ENCODE measurements around the gene SRRM3. TPM values are rescaled to one million over a fixed set of nuclear protein-coding genes. Genes with fewer than 3 reads are reported as not detected.
"Not testable (repeated sequence)": the region's sequence is repeated elsewhere in the genome, so short reads cannot be mapped to it uniquely, and the experiment has no call there.

The SRRM3 gene
- total and polyA plus RNA-seq, 3 donors from 2014 or later: 7.8 to 8.4 (median 8.3) TPM

DNA sequence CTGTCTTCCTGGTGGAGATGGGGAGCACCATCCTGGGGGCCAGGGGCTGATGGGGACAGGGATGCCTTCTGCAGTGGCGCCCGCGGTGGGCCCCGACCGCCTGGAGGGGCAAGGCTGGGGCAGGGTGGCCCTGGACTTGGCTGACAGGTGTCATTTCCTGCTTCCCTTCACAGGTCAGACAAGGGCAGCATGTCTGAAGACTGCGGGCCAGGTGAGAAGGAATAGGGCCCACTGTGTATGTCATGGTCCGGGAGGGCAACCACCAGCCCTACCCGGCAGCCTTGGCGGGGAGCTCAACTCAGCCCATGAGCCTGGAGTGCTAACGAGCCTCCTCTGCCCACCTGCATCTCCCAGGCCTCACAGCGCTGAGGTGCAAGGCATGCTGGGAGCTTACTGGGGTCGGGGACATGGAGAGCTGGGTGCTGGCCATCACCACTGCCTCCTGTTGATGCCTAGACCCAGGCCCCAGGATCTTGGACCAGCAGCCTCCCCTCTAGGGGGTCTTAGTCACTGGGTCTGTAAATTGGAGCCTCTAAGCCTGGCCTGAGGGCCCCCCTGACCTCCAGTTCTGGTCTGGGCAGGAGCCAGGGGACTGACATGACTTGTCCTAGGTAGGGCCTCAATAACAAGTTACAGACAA lies 28.0 kb upstream of the SRRM3 start:
- DNase-seq: no peak
- no peaks in the 10 kb centered on the region for H3K4me1 ChIP-seq
- H3K36me3 ChIP-seq (ENCODE audit: low read depth, missing control alignments): no peaks in the 10 kb centered on the region
- no peak overlapping the region for H3K4me3 ChIP-seq
- no peaks in the 10 kb centered on the region for H3K9me3 ChIP-seq
- no peaks in the 10 kb centered on the region for H3K27me3 ChIP-seq
- H3K27ac ChIP-seq: no peak overlapping the region
- TF ChIP-seq, protein P1, sequence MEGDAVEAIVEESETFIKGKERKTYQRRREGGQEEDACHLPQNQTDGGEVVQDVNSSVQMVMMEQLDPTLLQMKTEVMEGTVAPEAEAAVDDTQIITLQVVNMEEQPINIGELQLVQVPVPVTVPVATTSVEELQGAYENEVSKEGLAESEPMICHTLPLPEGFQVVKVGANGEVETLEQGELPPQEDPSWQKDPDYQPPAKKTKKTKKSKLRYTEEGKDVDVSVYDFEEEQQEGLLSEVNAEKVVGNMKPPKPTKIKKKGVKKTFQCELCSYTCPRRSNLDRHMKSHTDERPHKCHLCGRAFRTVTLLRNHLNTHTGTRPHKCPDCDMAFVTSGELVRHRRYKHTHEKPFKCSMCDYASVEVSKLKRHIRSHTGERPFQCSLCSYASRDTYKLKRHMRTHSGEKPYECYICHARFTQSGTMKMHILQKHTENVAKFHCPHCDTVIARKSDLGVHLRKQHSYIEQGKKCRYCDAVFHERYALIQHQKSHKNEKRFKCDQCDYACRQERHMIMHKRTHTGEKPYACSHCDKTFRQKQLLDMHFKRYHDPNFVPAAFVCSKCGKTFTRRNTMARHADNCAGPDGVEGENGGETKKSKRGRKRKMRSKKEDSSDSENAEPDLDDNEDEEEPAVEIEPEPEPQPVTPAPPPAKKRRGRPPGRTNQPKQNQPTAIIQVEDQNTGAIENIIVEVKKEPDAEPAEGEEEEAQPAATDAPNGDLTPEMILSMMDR (IDR thresholded peaks at IDR 0.05): no peak
- no peak for TF ChIP-seq POLR2A (IDR thresholded peaks at IDR 0.05)
- 85 to 96% methylated on average over 6 to 12 of the region's 12 CpGs for WGBS, 2 donors
- intact Hi-C loops (cut with DNase I; ENCODE audit: low total_unique reads): loop anchor here (10.0 kb wide), 1 partner anchor 101 kb away; no protein-coding TSS in a partner anchor

GRCh38 chr7:76176951-76177350 lies 24.7 kb upstream of the SRRM3 start:
- H3K4me1 ChIP-seq; H3K36me3 ChIP-seq (ENCODE audit: low read depth, missing control alignments); DNase-seq; H3K9me3 ChIP-seq; H3K27ac ChIP-seq; H3K4me3 ChIP-seq; H3K27me3 ChIP-seq: not testable (repeated sequence)
- intact Hi-C loops (cut with DNase I; ENCODE audit: low total_unique reads): loop anchor here (10.0 kb wide), 1 partner anchor 98 kb away; no protein-coding TSS in a partner anchor
- WGBS, 2 donors: 87 to 93% methylated on average over 4 to 11 of the region's 11 CpGs

DNA sequence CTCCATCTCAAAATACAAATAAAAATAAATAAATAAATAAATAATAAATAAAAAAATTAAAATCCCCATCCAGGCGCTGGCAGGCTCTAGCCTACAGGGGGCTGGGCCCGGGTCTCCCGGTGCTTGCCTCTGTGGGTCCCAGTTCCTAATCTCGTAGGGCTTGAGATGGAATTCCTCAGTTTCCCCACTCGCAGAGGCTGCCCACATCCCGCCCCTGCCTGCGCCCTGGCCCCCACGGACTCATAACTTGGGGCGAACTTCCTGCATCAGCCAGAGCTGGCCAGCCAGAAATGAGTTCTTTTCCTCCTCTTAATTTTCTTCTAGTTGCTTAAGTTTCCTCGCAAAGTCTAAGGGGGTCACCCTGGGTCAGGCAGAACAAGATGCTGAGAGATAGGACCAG lies 22.0 kb upstream of the SRRM3 start:
- no peak overlapping the region for H3K27ac ChIP-seq
- no peaks in the 10 kb centered on the region for H3K27me3 ChIP-seq
- no peak overlapping the region for H3K4me3 ChIP-seq
- intact Hi-C loops (cut with DNase I; ENCODE audit: low total_unique reads): loop anchor here (10.0 kb wide), 1 partner anchor 95 kb away; no protein-coding TSS in a partner anchor
- H3K36me3 ChIP-seq (ENCODE audit: low read depth, missing control alignments): no peaks in the 10 kb centered on the region
- DNase-seq: no peak
- TF ChIP-seq POLR2A (IDR thresholded peaks at IDR 0.05): no peak
- TF ChIP-seq, protein P1 (IDR thresholded peaks at IDR 0.05): no peak
- WGBS, 2 donors: 94% methylated on average over 10 of the region's 10 CpGs
- H3K4me1 ChIP-seq: no peaks in the 10 kb centered on the region
- no peaks in the 10 kb centered on the region for H3K9me3 ChIP-seq

GRCh38 chr7:76182225-76182960 lies 19.3 kb upstream of the SRRM3 start:
- Histone ChIP-seq H3K27ac (no peak overlapping the region), H3K27me3 (no peaks in the 10 kb centered on the region), H3K9me3 (no peaks in the 10 kb centered on the region), H3K4me1 (no peaks in the 10 kb centered on the region), H3K4me3 (no peak overlapping the region), H3K36me3 (ENCODE audit: low read depth, missing control alignments) (no peaks in the 10 kb centered on the region)
- DNase-seq: no peak
- intact Hi-C loops (cut with DNase I; ENCODE audit: low total_unique reads): no loop called here
- WGBS, 2 donors: 72 to 73% methylated on average over 7 of the region's 7 CpGs
- TF ChIP-seq POLR2A (IDR thresholded peaks at IDR 0.05): no peak
- TF ChIP-seq, protein P1 (IDR thresholded peaks at IDR 0.05): no peak

- 68 to 76% methylated on average over 21 of the region's 21 CpGs for WGBS, 2 donors
- H3K4me3 ChIP-seq: no peak overlapping the region
- no peak for DNase-seq
- intact Hi-C loops (cut with DNase I; ENCODE audit: low total_unique reads): no loop called here
- no peaks in the 10 kb centered on the region for H3K9me3 ChIP-seq
- H3K4me1 ChIP-seq: no peaks in the 10 kb centered on the region
- H3K27me3 ChIP-seq: no peaks in the 10 kb centered on the region
- no peaks in the 10 kb centered on the region for H3K36me3 ChIP-seq (ENCODE audit: low read depth, missing control alignments)
- H3K27ac ChIP-seq: no peak overlapping the region
- TF ChIP-seq, protein P1 (IDR thresholded peaks at IDR 0.05): no peak
- TF ChIP-seq POLR2A (IDR thresholded peaks at IDR 0.05): no peak
These were observed 16.4 kb upstream of the SRRM3 start for GRCh38 chr7:76185187-76185896.
